Mucosa of stomach (tissue), 1 donor: Measurements from ENCODE around the gene PLCXD3.

Source experiments
- H3K27me3 ChIP-seq: one replicate; pipeline ENCODE4 v1.7.0; 2013; ENCODE audit warnings: mild to moderate bottlenecking, low read length; ENCODE audit not compliant: control insufficient read depth, insufficient read depth
- H3K36me3 ChIP-seq: one replicate; pipeline ENCODE4 v1.7.0; 2013; ENCODE audit warnings: low read length; ENCODE audit not compliant: control insufficient read depth, insufficient read depth
- H3K4me1 ChIP-seq: one replicate; pipeline ENCODE4 v1.7.0; 2013; ENCODE audit warnings: mild to moderate bottlenecking, low read length; ENCODE audit not compliant: control insufficient read depth, insufficient read depth
- H3K4me3 ChIP-seq: one replicate; pipeline ENCODE4 v1.7.0; 2013; ENCODE audit warnings: low read length
- H3K9ac ChIP-seq: one replicate; pipeline ENCODE4 v1.7.0; 2013; ENCODE audit warnings: mild to moderate bottlenecking, low read length, moderate library complexity
- H3K9me3 ChIP-seq: one replicate; pipeline ENCODE4 v1.7.0; 2013; ENCODE audit warnings: mild to moderate bottlenecking, low read length, moderate library complexity; ENCODE audit not compliant: control insufficient read depth
- donor health status: Pancreatic carcinoma.

PLCXD3 gene

GRCh38 chr5:41264019-41264418 lies 246.4 kb downstream of the PLCXD3 start:
- no peaks in the 10 kb centered on the region for H3K27me3 ChIP-seq
- no peaks in the 10 kb centered on the region for H3K9me3 ChIP-seq
- H3K9ac ChIP-seq = no peak overlapping the region
- peaks cover 14% of the 10 kb centered on the region for H3K4me1 ChIP-seq
- H3K36me3 ChIP-seq = no peaks in the 10 kb centered on the region
- H3K4me3 ChIP-seq = no peak overlapping the region

- H3K36me3 ChIP-seq = no peaks in the 10 kb centered on the region
- H3K9me3 ChIP-seq = no peaks in the 10 kb centered on the region
- H3K9ac ChIP-seq = no peak overlapping the region
- H3K4me3 ChIP-seq = no peak overlapping the region
- H3K4me1 ChIP-seq = peaks cover 14% of the 10 kb centered on the region
- H3K27me3 ChIP-seq = no peaks in the 10 kb centered on the region
Observed at GRCh38 chr5:41263335-41263734, 247.1 kb downstream of the PLCXD3 start.
